Endodermal cell (in vitro differentiated cells): ENCODE results near the gene C20orf144. TPM values are rescaled to one million over a fixed set of nuclear protein-coding genes. Genes with fewer than 3 reads are reported as not detected.
A peak's percentile ranks its signal among the peaks of the same experiment; 100 is the strongest.

Source experiments
- DNase-seq: peaks from one replicate; pipeline ENCODE4 v3.0.0-alpha.2; 2017
- H3K27ac ChIP-seq: 2 replicates; pipeline ENCODE4 v1.5.1; 2013; ENCODE audit warnings: mild to moderate bottlenecking, low read depth, low read length, moderate library complexity
- H3K27me3 ChIP-seq: 2 replicates; pipeline ENCODE4 v1.6.1; 2013; ENCODE audit warnings: mild to moderate bottlenecking, low read length, moderate library complexity; ENCODE audit not compliant: insufficient read depth, control insufficient read depth, poor library complexity, severe bottlenecking
- H3K36me3 ChIP-seq: 2 replicates; pipeline ENCODE4 v1.7.0; 2013; ENCODE audit warnings: mild to moderate bottlenecking, low read length, moderate library complexity; ENCODE audit not compliant: control insufficient read depth, insufficient read depth
- H3K4me1 ChIP-seq: one replicate; pipeline ENCODE4 v1.7.0; 2013; ENCODE audit warnings: low read length; ENCODE audit not compliant: control insufficient read depth, insufficient read depth
- H3K4me3 ChIP-seq: 2 replicates; pipeline ENCODE4 v1.5.1; 2013; ENCODE audit warnings: mild to moderate bottlenecking, low read length, moderate library complexity
- H3K9ac ChIP-seq: 2 replicates; pipeline ENCODE4 v1.6.1; 2013; ENCODE audit warnings: mild to moderate bottlenecking, low read length, moderate library complexity; ENCODE audit not compliant: poor library complexity, severe bottlenecking; ENCODE audit errors: extremely low read depth
- H3K9me3 ChIP-seq: 2 replicates; pipeline ENCODE4 v1.6.1; 2013; ENCODE audit warnings: mild to moderate bottlenecking, low read length, moderate library complexity; ENCODE audit not compliant: control insufficient read depth
- H3K27ac Mint-ChIP-seq: 2 replicates; pipeline ENCODE4 v1.8.0; 2020; ENCODE audit warnings: mixed read lengths
- H3K27me3 Mint-ChIP-seq: 2 replicates; pipeline ENCODE4 v1.8.0; 2021; ENCODE audit warnings: mild to moderate bottlenecking, mixed read lengths; ENCODE audit not compliant: insufficient read depth
- H3K36me3 Mint-ChIP-seq: 2 replicates; pipeline ENCODE4 v1.8.0; 2020; ENCODE audit warnings: low read depth, mixed read lengths
- H3K4me1 Mint-ChIP-seq: 2 replicates; pipeline ENCODE4 v1.8.0; 2020; ENCODE audit warnings: mixed read lengths
- H3K4me3 Mint-ChIP-seq: 2 replicates; pipeline ENCODE4 v1.8.0; 2020; ENCODE audit warnings: mild to moderate bottlenecking, moderate library complexity, mixed read lengths
- H3K9me3 Mint-ChIP-seq: 2 replicates; pipeline ENCODE4 v1.8.0; 2020; ENCODE audit warnings: mild to moderate bottlenecking, mixed read lengths
- WGBS, 2 experiments: methylation state at CpG; one replicate each; pipeline versions ENCODE4 v1.1.5 to v1.1.7; 2013; ENCODE audit warnings: missing lambda C conversion rate in 2 of 2, mixed read lengths in 1 of 2; ENCODE audit not compliant: insufficient coverage in 1 of 2, insufficient read length in 1 of 2; 5-methylcytosine and 5-hydroxymethylcytosine counted together
- total RNA-seq, 2 donors: library from RNA; stranded (reverse); fragmentation: NEBNext Ultra II Directional in 1 of 2; extraction: Animal tissue kit (Norgen Biotek cat#: 25700) in 1 of 2; gene quantifications; 2 replicates in 1 of 2; 3 replicates in 1 of 2; pipeline ENCODE4 v1.2.1, GENCODE V29; 2021
- TF ChIP-seq, protein P1 (sequence below): fragments of 200-600 bp; sonication (generic); conservative IDR thresholded peaks from 2 replicates; pipeline ENCODE4 v1.5.0; 2021; ENCODE audit warnings: antibody characterized with exemption, mild to moderate bottlenecking

Gene C20orf144
- total RNA-seq, 2 donors from 2014 or later, result 0.44 TPM; not detected in 1

- H3K9me3 Mint-ChIP-seq, result no peaks in the 10 kb centered on the region
- DNase-seq, result peak; percentile 70
- 39 to 58% methylated on average over 20 to 55 of the region's 55 CpGs for WGBS, 2 experiments
- Histone ChIP-seq H3K4me1 (peaks cover under 1% of the 10 kb centered on the region), H3K4me3 (peak overlapping the region; percentile 60), H3K9ac (no peak overlapping the region), H3K27me3 (no peaks in the 10 kb centered on the region), H3K36me3 (peaks cover 27% of the 10 kb centered on the region), H3K27ac (no peak overlapping the region), H3K9me3 (no peaks in the 10 kb centered on the region)
- TF ChIP-seq, protein P1, sequence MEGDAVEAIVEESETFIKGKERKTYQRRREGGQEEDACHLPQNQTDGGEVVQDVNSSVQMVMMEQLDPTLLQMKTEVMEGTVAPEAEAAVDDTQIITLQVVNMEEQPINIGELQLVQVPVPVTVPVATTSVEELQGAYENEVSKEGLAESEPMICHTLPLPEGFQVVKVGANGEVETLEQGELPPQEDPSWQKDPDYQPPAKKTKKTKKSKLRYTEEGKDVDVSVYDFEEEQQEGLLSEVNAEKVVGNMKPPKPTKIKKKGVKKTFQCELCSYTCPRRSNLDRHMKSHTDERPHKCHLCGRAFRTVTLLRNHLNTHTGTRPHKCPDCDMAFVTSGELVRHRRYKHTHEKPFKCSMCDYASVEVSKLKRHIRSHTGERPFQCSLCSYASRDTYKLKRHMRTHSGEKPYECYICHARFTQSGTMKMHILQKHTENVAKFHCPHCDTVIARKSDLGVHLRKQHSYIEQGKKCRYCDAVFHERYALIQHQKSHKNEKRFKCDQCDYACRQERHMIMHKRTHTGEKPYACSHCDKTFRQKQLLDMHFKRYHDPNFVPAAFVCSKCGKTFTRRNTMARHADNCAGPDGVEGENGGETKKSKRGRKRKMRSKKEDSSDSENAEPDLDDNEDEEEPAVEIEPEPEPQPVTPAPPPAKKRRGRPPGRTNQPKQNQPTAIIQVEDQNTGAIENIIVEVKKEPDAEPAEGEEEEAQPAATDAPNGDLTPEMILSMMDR, result no peak
- no peak overlapping the region for H3K27ac Mint-ChIP-seq
- H3K4me3 Mint-ChIP-seq, result peak overlapping the region; percentile 53
- H3K36me3 Mint-ChIP-seq, result peaks cover 44% of the 10 kb centered on the region
- H3K27me3 Mint-ChIP-seq, result peaks cover 4% of the 10 kb centered on the region
- peaks cover 23% of the 10 kb centered on the region for H3K4me1 Mint-ChIP-seq
These were observed 5.1 kb downstream of the C20orf144 start for GRCh38 chr20:33667245-33667675.

- peaks cover 44% of the 10 kb centered on the region for H3K36me3 Mint-ChIP-seq
- no peaks in the 10 kb centered on the region for H3K9me3 ChIP-seq
- peaks cover 6% of the 10 kb centered on the region for H3K4me1 ChIP-seq
- peak overlapping the region; percentile 53 for H3K4me3 Mint-ChIP-seq
- TF ChIP-seq, protein P1, result peak; percentile 98
- H3K4me1 Mint-ChIP-seq, result peaks cover 26% of the 10 kb centered on the region
- peaks cover 4% of the 10 kb centered on the region for H3K27me3 Mint-ChIP-seq
- no peak overlapping the region for H3K27ac ChIP-seq
- no peak overlapping the region for H3K27ac Mint-ChIP-seq
- DNase-seq, result peak; percentile 93
- peak overlapping the region; percentile 60 for H3K4me3 ChIP-seq
- no peaks in the 10 kb centered on the region for H3K27me3 ChIP-seq
- peaks cover 27% of the 10 kb centered on the region for H3K36me3 ChIP-seq
- H3K9me3 Mint-ChIP-seq, result no peaks in the 10 kb centered on the region
- 34 to 55% methylated on average over 35 to 47 of the region's 47 CpGs for WGBS, 2 experiments
- H3K9ac ChIP-seq, result no peak overlapping the region
These were observed 5.7 kb downstream of the C20orf144 start for GRCh38 chr20:33667676-33668465.

GRCh38 chr20:33668466-33669155 lies 6.5 kb downstream of the C20orf144 start:
- H3K27me3 ChIP-seq, result no peaks in the 10 kb centered on the region
- no peak overlapping the region for H3K27ac ChIP-seq
- no peak overlapping the region for H3K9ac ChIP-seq
- WGBS, 2 experiments, result 94 to 95% methylated on average over 12 to 13 of the region's 13 CpGs
- no peaks in the 10 kb centered on the region for H3K9me3 ChIP-seq
- Mint-ChIP-seq H3K36me3 (peaks cover 44% of the 10 kb centered on the region), H3K27ac (no peak overlapping the region), H3K4me3 (no peak overlapping the region), H3K9me3 (no peaks in the 10 kb centered on the region), H3K27me3 (peaks cover 4% of the 10 kb centered on the region), H3K4me1 (peaks cover 31% of the 10 kb centered on the region)
- TF ChIP-seq, protein P1, result no peak
- H3K4me3 ChIP-seq, result no peak overlapping the region
- H3K36me3 ChIP-seq, result peaks cover 27% of the 10 kb centered on the region
- peaks cover 13% of the 10 kb centered on the region for H3K4me1 ChIP-seq
- DNase-seq, result no peak
